HepG2 (cell line): ENCODE data around the gene GALNT9. TPM values are rescaled to one million over a fixed set of nuclear protein-coding genes. Genes with fewer than 3 reads are reported as not detected.

Experiments used
- ATAC-seq: fragments of 200-7000 bp; cut with Tn5 transposase; 3 replicates; pipeline ENCODE4 v1.9.1; 2020; ENCODE audit warnings: mild to moderate bottlenecking, moderate library complexity
- BruUV-seq: library from RNA; stranded (reverse); fragments of 400-500 nt; replicated peaks from 2 replicates; lab custom pipeline; 2021; lab: Mats Ljungman, UMichigan
- CTCF ChIA-PET: fragments of 300-600 bp; formaldehyde crosslinking; extraction: SDS; loops from one replicate; lab custom pipeline; 2021; ENCODE audit warnings: low total read pairs, inconsistent platforms, low intra/inter-chr PET ratio; lab: Yijun Ruan, JAX
- POLR2A ChIA-PET: fragments of 350-600 bp; sonication (Branson Sonifier 250); formaldehyde crosslinking; loops from one replicate; lab custom pipeline; 2020; ENCODE audit warnings: antibody characterized with exemption, inconsistent platforms; lab: Yijun Ruan, JAX
- DNase-seq: peaks from one replicate; pipeline ENCODE4 v3.0.0-alpha.2; 2015; ENCODE audit warnings: low spot score
- FAIRE-seq: peaks from 3 replicates; lab custom pipeline; 2011; peaks lifted over from hg19 to GRCh38; lab: Jason Lieb, UNC
- H2AFZ ChIP-seq: one replicate; pipeline ENCODE4 v1.6.1; 2011; ENCODE audit warnings: low read length, inconsistent platforms
- H3K27ac ChIP-seq: fragments of 300-600 bp; 3 replicates; pipeline ENCODE4 v1.8.0; 2011; ENCODE audit warnings: mixed run types, mild to moderate bottlenecking, mixed read lengths, low read length, inconsistent platforms; ENCODE audit not compliant: insufficient read depth; ENCODE audit errors: extremely low read length
- H3K27me3 ChIP-seq, 2 experiments: fragments of 200-600 bp in 1 of 2; 2 replicates in 1 of 2; 3 replicates in 1 of 2; pipeline versions ENCODE4 v1.6.0 to v1.8.0; 2011; ENCODE audit warnings: low read length in 2 of 2, mild to moderate bottlenecking in 2 of 2, moderate library complexity in 2 of 2, inconsistent platforms in 1 of 2; ENCODE audit not compliant: insufficient read depth in 2 of 2, control insufficient read depth in 1 of 2
- H3K36me3 ChIP-seq, 2 experiments: fragments of 200-600 bp in 1 of 2; replicated peaks in 1 of 2; 2 replicates in 1 of 2; 3 replicates in 1 of 2; pipeline versions ENCODE4 v1.5.1 to v1.8.0; 2011; ENCODE audit warnings: low read length in 2 of 2, inconsistent platforms in 1 of 2; ENCODE audit not compliant: insufficient read depth in 2 of 2, control insufficient read depth in 1 of 2
- H3K4me1 ChIP-seq: 2 replicates; pipeline ENCODE4 v1.5.1; 2012; ENCODE audit warnings: low read length, inconsistent platforms; ENCODE audit not compliant: insufficient read depth
- H3K4me2 ChIP-seq: 2 replicates; pipeline ENCODE4 v1.6.0; 2011; ENCODE audit warnings: low read depth, low read length, inconsistent platforms
- H3K4me3 ChIP-seq, 3 experiments: fragments of 200-600 bp in 1 of 3; sonication (generic), shearing (Covaris generic) in 1 of 3; replicated peaks in 1 of 3; 2 replicates each; pipeline ENCODE4 v1.5.1; 2011 to 2016; ENCODE audit warnings: low read length in 3 of 3, inconsistent platforms in 2 of 3, low read depth in 2 of 3, mild to moderate bottlenecking in 2 of 3, control low read depth in 1 of 3, mixed read lengths in 1 of 3; ENCODE audit not compliant: insufficient read depth in 1 of 3
- H3K79me2 ChIP-seq: one replicate; pipeline ENCODE4 v1.6.1; 2011; ENCODE audit warnings: low read length, inconsistent platforms; ENCODE audit not compliant: insufficient read depth
- H3K9ac ChIP-seq: 2 replicates; pipeline ENCODE4 v1.6.0; 2011; ENCODE audit warnings: mild to moderate bottlenecking, low read depth, low read length, inconsistent platforms; ENCODE audit not compliant: insufficient read depth
- H3K9me3 ChIP-seq: 2 replicates; pipeline ENCODE4 v1.5.1; 2012; ENCODE audit warnings: mild to moderate bottlenecking, low read length
- H4K20me1 ChIP-seq: 2 replicates; pipeline ENCODE4 v1.6.0; 2011; ENCODE audit warnings: inconsistent platforms, mild to moderate bottlenecking, low read length, moderate library complexity; ENCODE audit not compliant: insufficient read depth
- ARID2 ChIP-seq: sonication (generic); formaldehyde crosslinking; IDR thresholded peaks from 2 replicates; pipeline ENCODE4 v1.8.1; 2022; ENCODE audit warnings: mild to moderate bottlenecking, missing genetic modification reagents, borderline replicate concordance
- ELF4 ChIP-seq: sonication (generic); formaldehyde crosslinking; IDR thresholded peaks from 2 replicates; pipeline ENCODE4 v1.5.0; 2020; ENCODE audit warnings: missing genetic modification reagents, mild to moderate bottlenecking, moderate library complexity, borderline replicate concordance
- HDAC2 ChIP-seq: sonication (generic); formaldehyde crosslinking; IDR thresholded peaks from 2 replicates; pipeline ENCODE4 v1.4.0; 2020; ENCODE audit warnings: missing genetic modification reagents
- HNRNPL ChIP-seq: fragments of 200-400 bp; formaldehyde crosslinking; IDR thresholded peaks from 2 replicates; pipeline ENCODE4 v1.6.1; 2017; ENCODE audit warnings: mild to moderate bottlenecking, low read depth, low read length
- ISX ChIP-seq: sonication (generic); formaldehyde crosslinking; conservative IDR thresholded peaks from 2 replicates; pipeline ENCODE4 v1.5.0; 2020; ENCODE audit warnings: missing genetic modification reagents
- NBN ChIP-seq: fragments of 450-650 bp; conservative IDR thresholded peaks from 2 replicates; pipeline ENCODE4 v1.6.1; 2017
- POLR2G ChIP-seq: fragments of 200-400 bp; formaldehyde crosslinking; IDR thresholded peaks from 2 replicates; pipeline ENCODE4 v1.6.1; 2018; ENCODE audit warnings: mild to moderate bottlenecking, low read depth, low read length, moderate library complexity
- RAD51 ChIP-seq: fragments of 450-650 bp; IDR thresholded peaks from 2 replicates; pipeline ENCODE4 v1.6.1; 2016; ENCODE audit warnings: borderline replicate concordance
- SRSF1 ChIP-seq: fragments of 200-400 bp; formaldehyde crosslinking; optimal IDR thresholded peaks from 2 replicates; pipeline ENCODE3; 2017; ENCODE audit warnings: mild to moderate bottlenecking, low read depth, low read length, moderate library complexity
- ZNF30 ChIP-seq: sonication (generic); formaldehyde crosslinking; IDR thresholded peaks from 2 replicates; pipeline ENCODE4 v1.5.0; 2020; ENCODE audit warnings: mild to moderate bottlenecking, missing genetic modification reagents
- ZNF367 ChIP-seq: sonication (generic); formaldehyde crosslinking; IDR thresholded peaks from 2 replicates; pipeline ENCODE4 v1.4.0; 2020; ENCODE audit warnings: missing genetic modification reagents, borderline replicate concordance
- WGBS: methylation state at CpG from one replicate; pipeline ENCODE4 v1.1.6; 2017; ENCODE audit warnings: low lambda C conversion rate; 5-methylcytosine and 5-hydroxymethylcytosine counted together
- in situ Hi-C: cut with HindIII; loops from 2 replicates; pipeline ENCODE4 v1.10.0; 2017; ENCODE audit warnings: low pct_unique_long_range_greater_than_20kb; ENCODE audit not compliant: extremely low pct_ligation_motif_present
- intact Hi-C: fragments of 100-400 bp; cut with micrococcal nuclease; formaldehyde crosslinking; loops from one replicate; pipeline ENCODE4 v1.10.0; 2022; ENCODE audit not compliant: unreplicated experiment
- polyA plus RNA-seq, 8 experiments: library from polyadenylated mRNA; depleted of rRNA in 3 of 8; stranded (reverse) in 7 of 8; unstranded in 1 of 8; fragments of >200 nt; fragmentation: Illumina TruSeq in 4 of 8; extraction: Trizol in 4 of 8; gene quantifications; 2 replicates each; pipeline versions ENCODE4 v1.2.1 to v1.2.3, GENCODE V29; 2011 to 2016; ENCODE audit warnings: low read depth in 4 of 8, missing spikeins in 1 of 8, mixed read lengths in 1 of 8; ENCODE audit not compliant: insufficient read depth in 1 of 8
- total RNA-seq, 5 experiments: library from RNA; depleted of rRNA; stranded (reverse); fragments of >200 nt; fragmentation: Illumina TruSeq; extraction: Trizol; gene quantifications; 2 replicates each; pipeline ENCODE4 v1.2.3, GENCODE V29; 2016; ENCODE audit warnings: low read depth in 1 of 5
- TF ChIP-seq, protein P1 (sequence below): sonication (generic); formaldehyde crosslinking; IDR thresholded peaks from 2 replicates; pipeline ENCODE4 v1.4.0; 2020; ENCODE audit warnings: missing genetic modification reagents
- TF ChIP-seq, protein P2 (sequence below): sonication (generic); formaldehyde crosslinking; IDR thresholded peaks from 2 replicates; pipeline ENCODE4 v1.4.0; 2020; ENCODE audit warnings: missing genetic modification reagents

The GALNT9 gene
- total and polyA plus RNA-seq, 2 of the 13 experiments (the other 11 are each of a cell fraction or from before 2014, with no cell fraction given): 0.04 TPM; not detected in 1

DNA sequence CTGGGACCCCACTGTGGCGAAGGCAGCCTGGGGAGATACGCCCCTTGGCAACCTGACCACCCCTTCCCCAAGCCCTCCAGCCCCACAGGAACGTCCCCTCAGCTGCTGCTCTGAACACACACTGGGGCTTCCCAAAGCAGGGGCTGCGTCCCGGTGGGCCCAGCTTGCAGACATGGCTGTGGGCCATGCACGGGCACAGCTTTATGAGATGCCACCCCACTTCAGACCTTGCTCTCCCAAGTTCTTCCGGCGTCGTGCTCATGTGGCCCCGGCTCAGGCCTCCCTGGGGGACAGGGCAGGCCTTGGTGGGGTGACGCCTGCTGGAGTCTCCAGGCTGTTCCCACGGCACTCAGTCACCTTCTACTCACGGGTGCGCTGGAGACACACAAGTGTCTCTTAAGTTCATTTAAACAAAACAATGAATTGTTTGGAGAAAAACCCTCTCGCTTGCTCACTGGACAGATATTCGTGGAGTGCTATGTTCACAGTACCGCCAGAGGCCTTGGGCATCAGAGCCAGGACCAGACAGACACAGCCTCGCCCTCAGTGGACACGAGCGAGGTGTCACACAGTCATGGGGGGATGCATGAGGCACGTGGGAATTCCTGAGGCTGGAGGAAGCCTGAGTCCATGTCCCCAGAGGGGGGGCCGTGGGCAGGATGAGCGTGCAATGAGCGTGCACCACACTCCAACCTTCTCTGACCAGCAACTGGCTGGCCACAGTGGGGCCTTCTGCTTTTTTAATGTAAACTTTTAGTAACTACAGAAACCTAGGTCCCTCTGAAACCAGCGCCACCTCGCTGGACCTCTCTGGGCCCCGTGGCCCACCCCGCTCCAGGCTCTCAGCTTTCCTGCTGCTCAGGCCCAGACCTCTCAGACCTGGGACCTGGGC is 4.3 kb downstream of the GALNT9 start:
- Histone ChIP-seq H3K27me3 (peaks cover 22 to 82% of the 10 kb centered on the region in 2 experiments; a peak in 4 of 5 replicates), H3K27ac (no peak overlapping the region), H3K4me3 (no peak overlapping the region), H3K79me2 (no peaks in the 10 kb centered on the region), H2AFZ (no peak overlapping the region), H3K4me1 (no peaks in the 10 kb centered on the region), H3K9me3 (no peaks in the 10 kb centered on the region), H3K9ac (no peak overlapping the region), H4K20me1 (peaks cover 3% of the 10 kb centered on the region; the same call in 1 of the 2 replicates), H3K4me2 (no peak overlapping the region), H3K36me3 (no peaks in the 10 kb centered on the region)
- FAIRE-seq (no peak), DNase-seq (no peak), ATAC-seq (no peak)
- POLR2A ChIA-PET: no interaction called here
- in situ Hi-C loops (no loop called here), intact Hi-C loops (no loop called here)
- TF ChIP-seq ARID2 (no peak), HDAC2 (no peak), NBN (no peak), ELF4 (CRISPR knock-in tag) (no peak), ZNF30 (CRISPR knock-in tag) (no peak), SRSF1 (no peak), RAD51 (no peak), POLR2G (no peak), ZNF367 (CRISPR knock-in tag) (no peak), ISX (no peak), HNRNPL (no peak)
- TF ChIP-seq, protein P1, sequence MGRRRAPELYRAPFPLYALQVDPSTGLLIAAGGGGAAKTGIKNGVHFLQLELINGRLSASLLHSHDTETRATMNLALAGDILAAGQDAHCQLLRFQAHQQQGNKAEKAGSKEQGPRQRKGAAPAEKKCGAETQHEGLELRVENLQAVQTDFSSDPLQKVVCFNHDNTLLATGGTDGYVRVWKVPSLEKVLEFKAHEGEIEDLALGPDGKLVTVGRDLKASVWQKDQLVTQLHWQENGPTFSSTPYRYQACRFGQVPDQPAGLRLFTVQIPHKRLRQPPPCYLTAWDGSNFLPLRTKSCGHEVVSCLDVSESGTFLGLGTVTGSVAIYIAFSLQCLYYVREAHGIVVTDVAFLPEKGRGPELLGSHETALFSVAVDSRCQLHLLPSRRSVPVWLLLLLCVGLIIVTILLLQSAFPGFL (CRISPR knock-in tag): no peak
- TF ChIP-seq, protein P2, sequence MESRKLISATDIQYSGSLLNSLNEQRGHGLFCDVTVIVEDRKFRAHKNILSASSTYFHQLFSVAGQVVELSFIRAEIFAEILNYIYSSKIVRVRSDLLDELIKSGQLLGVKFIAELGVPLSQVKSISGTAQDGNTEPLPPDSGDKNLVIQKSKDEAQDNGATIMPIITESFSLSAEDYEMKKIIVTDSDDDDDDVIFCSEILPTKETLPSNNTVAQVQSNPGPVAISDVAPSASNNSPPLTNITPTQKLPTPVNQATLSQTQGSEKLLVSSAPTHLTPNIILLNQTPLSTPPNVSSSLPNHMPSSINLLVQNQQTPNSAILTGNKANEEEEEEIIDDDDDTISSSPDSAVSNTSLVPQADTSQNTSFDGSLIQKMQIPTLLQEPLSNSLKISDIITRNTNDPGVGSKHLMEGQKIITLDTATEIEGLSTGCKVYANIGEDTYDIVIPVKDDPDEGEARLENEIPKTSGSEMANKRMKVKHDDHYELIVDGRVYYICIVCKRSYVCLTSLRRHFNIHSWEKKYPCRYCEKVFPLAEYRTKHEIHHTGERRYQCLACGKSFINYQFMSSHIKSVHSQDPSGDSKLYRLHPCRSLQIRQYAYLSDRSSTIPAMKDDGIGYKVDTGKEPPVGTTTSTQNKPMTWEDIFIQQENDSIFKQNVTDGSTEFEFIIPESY (CRISPR knock-in tag): no peak
- CTCF ChIA-PET: no interaction called here
- BruUV-seq: no TSS peak
- WGBS: 13% methylated on average over 11 of the region's 28 CpGs
